Activated CD8-positive, alpha-beta T cell treated with anti-CD3 and anti-CD28 coated beads for 36 hours (primary cell): ENCODE measurements around the gene CIB2. TPM values are rescaled to one million over a fixed set of nuclear protein-coding genes. Genes with fewer than 3 reads are reported as not detected.

ENCODE experiments used
- ATAC-seq: fragments of 200-7000 bp; cut with Tn5 transposase; one replicate; pipeline ENCODE4 v1.10.0; 2021; ENCODE audit warnings: mild to moderate bottlenecking, moderate library complexity
- CTCF ChIA-PET: fragments of 350-600 bp; sonication (Branson Sonifier 250); formaldehyde crosslinking; loops from one replicate; lab custom pipeline; 2021; ENCODE audit warnings: antibody characterized with exemption; lab: Charles Lee
- POLR2A ChIA-PET: fragments of 350-600 bp; sonication (Branson Sonifier 250); formaldehyde crosslinking; loops from one replicate; lab custom pipeline; 2021; ENCODE audit warnings: antibody characterized with exemption; lab: Charles Lee
- DNase-seq: peaks from one replicate; pipeline ENCODE4 v3.0.0-alpha.2; 2020
- H3K27ac Mint-ChIP-seq: one replicate; pipeline ENCODE4 v1.8.0; 2021; ENCODE audit warnings: mild to moderate bottlenecking, mixed read lengths
- H3K27me3 Mint-ChIP-seq: one replicate; pipeline ENCODE4 v1.8.0; 2021; ENCODE audit warnings: mixed read lengths
- H3K36me3 Mint-ChIP-seq: one replicate; pipeline ENCODE4 v1.8.0; 2021; ENCODE audit warnings: low read depth, mixed read lengths
- H3K4me1 Mint-ChIP-seq: one replicate; pipeline ENCODE4 v1.8.0; 2021; ENCODE audit warnings: low read depth, mixed read lengths
- H3K4me3 Mint-ChIP-seq: one replicate; pipeline ENCODE4 v1.8.0; 2021; ENCODE audit warnings: mild to moderate bottlenecking, moderate library complexity, mixed read lengths
- H3K9me3 Mint-ChIP-seq: one replicate; pipeline ENCODE4 v1.8.0; 2021; ENCODE audit warnings: mixed read lengths
- intact Hi-C: fragments of 100-400 bp; cut with micrococcal nuclease; formaldehyde crosslinking; loops from one replicate; pipeline ENCODE4 v1.10.0; 2022
- total RNA-seq, 2 experiments: library from RNA; stranded (reverse); gene quantifications; one replicate each; pipeline ENCODE4 v1.2.3, GENCODE V29; 2021
- TF ChIP-seq, protein P1 (sequence below): fragments of 200-600 bp; IDR thresholded peaks from one replicate; pipeline ENCODE4 v1.8.0; 2022; ENCODE audit warnings: antibody characterized with exemption, mild to moderate bottlenecking

CIB2 gene
- total RNA-seq, 2 experiments from 2014 or later = 1.6 TPM

DNA sequence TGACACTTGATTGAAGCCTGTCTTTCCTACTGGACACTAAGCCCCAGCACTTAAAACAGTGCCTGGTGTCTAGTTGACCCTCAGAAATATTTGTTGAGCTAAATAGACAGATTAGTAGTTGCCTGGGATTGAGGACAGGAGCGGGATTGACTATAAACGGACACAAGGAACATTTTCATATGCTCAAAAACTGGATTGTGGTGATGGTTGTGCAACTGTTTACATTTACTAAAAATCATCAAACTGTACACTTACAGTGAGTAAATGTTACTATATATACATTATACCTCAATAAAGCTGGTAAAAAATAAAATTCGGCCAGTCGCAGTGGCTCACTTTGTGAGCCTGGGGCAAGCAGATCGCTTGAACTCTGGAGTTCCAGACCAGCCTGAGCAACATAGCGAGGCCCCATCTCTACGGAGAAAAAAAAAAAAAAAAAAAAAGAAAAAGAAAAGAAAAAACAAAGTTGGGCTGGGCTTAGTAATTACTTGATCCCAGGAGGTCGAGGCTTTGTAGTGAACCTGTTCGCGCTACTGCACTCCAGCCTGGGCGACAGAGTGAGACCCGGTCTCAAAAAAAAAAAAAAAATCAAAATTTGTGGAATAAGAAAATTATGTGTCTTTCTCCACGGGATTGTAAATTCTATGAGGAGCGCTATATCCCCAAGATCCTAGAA lies 17.3 kb upstream of the CIB2 start:
- Mint-ChIP-seq H3K9me3 (no peaks in the 10 kb centered on the region), H3K27ac (peak overlapping the region; percentile 93), H3K4me3 (peak overlapping the region; percentile 96), H3K4me1 (peaks cover 38% of the 10 kb centered on the region), H3K36me3 (peaks cover 16% of the 10 kb centered on the region), H3K27me3 (no peaks in the 10 kb centered on the region)
- TF ChIP-seq, protein P1, sequence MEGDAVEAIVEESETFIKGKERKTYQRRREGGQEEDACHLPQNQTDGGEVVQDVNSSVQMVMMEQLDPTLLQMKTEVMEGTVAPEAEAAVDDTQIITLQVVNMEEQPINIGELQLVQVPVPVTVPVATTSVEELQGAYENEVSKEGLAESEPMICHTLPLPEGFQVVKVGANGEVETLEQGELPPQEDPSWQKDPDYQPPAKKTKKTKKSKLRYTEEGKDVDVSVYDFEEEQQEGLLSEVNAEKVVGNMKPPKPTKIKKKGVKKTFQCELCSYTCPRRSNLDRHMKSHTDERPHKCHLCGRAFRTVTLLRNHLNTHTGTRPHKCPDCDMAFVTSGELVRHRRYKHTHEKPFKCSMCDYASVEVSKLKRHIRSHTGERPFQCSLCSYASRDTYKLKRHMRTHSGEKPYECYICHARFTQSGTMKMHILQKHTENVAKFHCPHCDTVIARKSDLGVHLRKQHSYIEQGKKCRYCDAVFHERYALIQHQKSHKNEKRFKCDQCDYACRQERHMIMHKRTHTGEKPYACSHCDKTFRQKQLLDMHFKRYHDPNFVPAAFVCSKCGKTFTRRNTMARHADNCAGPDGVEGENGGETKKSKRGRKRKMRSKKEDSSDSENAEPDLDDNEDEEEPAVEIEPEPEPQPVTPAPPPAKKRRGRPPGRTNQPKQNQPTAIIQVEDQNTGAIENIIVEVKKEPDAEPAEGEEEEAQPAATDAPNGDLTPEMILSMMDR = no peak
- DNase-seq (no peak), ATAC-seq (peak; percentile 8)
- intact Hi-C loops = no loop called here
- ChIA-PET CTCF (interaction anchor here (0.8 to 2.9 kb wide), 7 partner anchors 11 to 182 kb away, joined by 3 to 12 read pairs (median 3); no protein-coding TSS in a partner anchor), POLR2A (interaction anchor here (0.6 to 3.6 kb wide), 12 partner anchors 10 to 117 kb away, joined by 3 to 13 read pairs (median 6); partner anchors contain the start of genes CIB2 and DNAJA4)

DNA sequence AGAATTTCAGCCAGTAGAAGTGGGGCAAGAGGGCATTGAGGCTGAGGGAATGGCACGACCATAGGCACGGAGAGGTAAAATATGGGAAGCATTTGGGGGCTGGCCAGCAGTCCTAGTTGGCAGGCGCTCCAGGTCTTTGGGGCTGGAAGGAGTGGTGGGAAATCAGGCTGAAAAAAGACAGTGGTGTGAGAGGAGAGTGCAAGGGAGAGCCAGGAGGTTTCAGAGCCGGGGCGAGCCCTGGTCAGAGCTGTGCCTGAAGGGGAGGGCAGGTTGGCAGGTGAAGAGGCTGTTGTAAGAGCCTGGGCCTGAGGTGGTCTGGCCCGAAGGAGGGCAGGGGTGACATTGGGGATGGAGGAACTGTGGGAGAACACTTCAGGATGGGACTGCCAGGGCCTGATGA lies 16.3 kb upstream of the CIB2 start:
- CTCF ChIA-PET = interaction anchor here (1.0 to 2.9 kb wide), 7 partner anchors 10 to 181 kb away, joined by 3 to 12 read pairs (median 3); no protein-coding TSS in a partner anchor
- TF ChIP-seq, protein P1 = no peak
- peaks cover 7% of the 10 kb centered on the region for H3K36me3 Mint-ChIP-seq
- no peaks in the 10 kb centered on the region for H3K9me3 Mint-ChIP-seq
- POLR2A ChIA-PET = interaction anchor here (0.9 to 1.3 kb wide), 4 partner anchors 9 to 21 kb away, joined by 3 to 7 read pairs (median 4); partner anchors contain the start of gene CIB2
- H3K4me1 Mint-ChIP-seq = peaks cover 29% of the 10 kb centered on the region
- no peak overlapping the region for H3K27ac Mint-ChIP-seq
- intact Hi-C loops = no loop called here
- H3K27me3 Mint-ChIP-seq = no peaks in the 10 kb centered on the region
- peak overlapping the region; percentile 96 for H3K4me3 Mint-ChIP-seq
- ATAC-seq (no peak), DNase-seq (no peak)

DNA sequence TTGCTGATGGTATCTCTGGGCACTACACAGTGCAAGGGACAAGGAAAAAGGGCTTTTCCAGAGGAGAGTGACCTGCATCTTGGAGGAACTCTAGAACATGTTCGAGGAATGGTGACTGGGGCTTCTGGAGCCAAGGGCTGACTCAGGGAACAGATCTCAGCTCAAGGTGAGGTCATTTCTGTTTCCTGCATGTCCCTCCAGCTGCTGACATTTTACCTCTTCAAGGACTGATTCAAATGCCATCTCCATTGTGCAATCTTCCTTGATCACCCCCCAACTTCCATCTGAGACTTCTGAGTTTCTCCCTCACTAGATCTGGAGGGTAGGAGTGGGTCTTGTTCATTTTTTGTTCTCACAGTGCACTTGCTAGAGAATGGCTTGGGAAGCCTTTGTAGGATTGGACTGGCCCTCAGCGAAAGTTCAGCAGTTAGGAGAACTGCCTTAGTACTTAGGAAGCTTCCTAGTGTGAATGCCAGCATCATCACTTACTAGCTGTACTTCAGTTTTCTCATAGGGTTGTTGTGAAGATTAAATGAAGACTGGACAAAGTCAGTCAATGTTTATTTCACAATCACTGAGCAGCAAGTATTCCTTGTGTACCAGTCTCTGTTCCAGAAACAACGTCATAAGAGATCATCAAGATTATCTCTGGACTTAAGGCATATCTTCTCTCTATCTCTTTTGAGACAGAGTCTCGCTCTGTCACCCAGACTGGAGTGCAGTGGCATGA lies 15.3 kb upstream of the CIB2 start:
- intact Hi-C loops = no loop called here
- CTCF ChIA-PET = interaction anchor here (1.0 to 1.1 kb wide), 2 partner anchors 12 to 49 kb away, joined by 3 read pairs; no protein-coding TSS in a partner anchor
- ATAC-seq = no peak
- H3K36me3 Mint-ChIP-seq = peaks cover 6% of the 10 kb centered on the region
- H3K4me3 Mint-ChIP-seq = no peak overlapping the region
- H3K27me3 Mint-ChIP-seq = no peaks in the 10 kb centered on the region
- TF ChIP-seq, protein P1 = no peak
- POLR2A ChIA-PET = interaction anchor here (1.0 kb wide), 1 partner anchor 15 kb away, joined by 5 read pairs; the partner anchor contains the start of gene CIB2
- peaks cover 28% of the 10 kb centered on the region for H3K4me1 Mint-ChIP-seq
- no peak overlapping the region for H3K27ac Mint-ChIP-seq
- no peak for DNase-seq
- H3K9me3 Mint-ChIP-seq = no peaks in the 10 kb centered on the region

DNA sequence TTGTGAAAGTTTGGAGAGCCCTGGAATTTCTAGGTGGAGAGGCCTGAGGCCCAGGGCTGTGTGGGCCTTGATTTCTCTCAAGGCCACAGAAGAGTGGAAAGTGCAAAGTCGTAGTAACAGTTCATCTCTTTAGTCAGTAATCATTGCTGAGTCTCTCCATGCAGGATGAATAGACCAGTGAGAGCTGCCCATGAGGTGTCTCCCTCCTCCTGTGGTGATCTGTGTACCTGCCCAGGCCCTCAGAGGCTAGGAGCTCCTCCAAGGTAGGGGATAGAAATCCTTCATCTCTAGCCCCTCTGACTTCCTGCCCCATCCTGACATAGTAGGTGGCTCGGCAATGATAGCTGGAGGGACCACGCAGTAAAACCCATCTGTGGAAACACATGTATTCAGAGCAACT lies 11.1 kb upstream of the CIB2 start:
- ChIA-PET CTCF (interaction anchor here (1.0 to 2.4 kb wide), 2 partner anchors 11 to 53 kb away, joined by 5 to 10 read pairs; partner anchors contain the start of gene CIB2), POLR2A (no interaction called here)
- H3K4me1 Mint-ChIP-seq = peaks cover 6% of the 10 kb centered on the region
- no peak overlapping the region for H3K4me3 Mint-ChIP-seq
- H3K9me3 Mint-ChIP-seq = no peaks in the 10 kb centered on the region
- intact Hi-C loops = no loop called here
- no peaks in the 10 kb centered on the region for H3K36me3 Mint-ChIP-seq
- no peak for ATAC-seq
- no peak for DNase-seq
- TF ChIP-seq, protein P1 = no peak
- no peaks in the 10 kb centered on the region for H3K27me3 Mint-ChIP-seq
- no peak overlapping the region for H3K27ac Mint-ChIP-seq
